Muscle layer of colon (tissue), 2 donors: ENCODE results near the gene MX1.

ENCODE experiments used
- H3K27ac ChIP-seq: one replicate; pipeline ENCODE4 v1.7.0; 2013; ENCODE audit warnings: low read depth, mild to moderate bottlenecking, low read length, moderate library complexity
- H3K27me3 ChIP-seq, 2 donors: one replicate each; pipeline ENCODE4 v1.7.0; 2013; ENCODE audit warnings: low read length in 2 of 2, mild to moderate bottlenecking in 2 of 2; ENCODE audit not compliant: insufficient read depth in 2 of 2, control insufficient read depth in 1 of 2
- H3K36me3 ChIP-seq: one replicate; pipeline ENCODE4 v1.7.0; 2013; ENCODE audit warnings: mild to moderate bottlenecking, low read length; ENCODE audit not compliant: insufficient read depth
- H3K4me1 ChIP-seq: one replicate; pipeline ENCODE4 v1.7.0; 2013; ENCODE audit warnings: mild to moderate bottlenecking, low read length; ENCODE audit not compliant: insufficient read depth
- H3K4me3 ChIP-seq, 2 donors: one replicate each; pipeline ENCODE4 v1.7.0; 2013; ENCODE audit warnings: low read length in 2 of 2, low read depth in 1 of 2, mild to moderate bottlenecking in 1 of 2, moderate library complexity in 1 of 2
- H3K9ac ChIP-seq: one replicate; pipeline ENCODE4 v1.7.0; 2013; ENCODE audit warnings: low read length
- H3K9me3 ChIP-seq: one replicate; pipeline ENCODE4 v1.7.0; 2013; ENCODE audit warnings: mild to moderate bottlenecking, low read length
- donor health status: abdominal sarcoma.
- donor health status: Adenocarcinoma of cecum.

The MX1 gene

DNA sequence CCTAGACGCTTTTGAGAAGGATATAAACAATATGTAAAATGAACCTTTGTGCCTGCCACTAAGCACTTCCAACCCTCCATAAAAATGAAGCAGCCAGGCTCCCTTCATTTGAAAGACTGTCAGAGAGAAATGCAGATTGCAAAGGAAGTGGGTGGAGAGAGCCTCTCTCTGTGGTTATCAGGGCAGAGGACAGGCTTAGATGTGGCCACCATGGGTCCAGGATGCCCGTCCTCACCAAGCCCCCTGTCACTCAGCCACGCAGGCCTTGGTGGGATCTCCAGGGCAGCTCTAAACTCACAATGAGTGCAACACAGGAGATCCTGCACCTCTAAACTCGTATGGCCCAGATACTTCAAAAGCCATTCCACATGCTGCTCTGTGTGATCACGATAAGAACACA lies 44.0 kb downstream of the MX1 start:
- H3K27me3 ChIP-seq, result peaks cover 0 to 5% of the 10 kb centered on the region in 2 donors
- H3K9me3 ChIP-seq, result no peaks in the 10 kb centered on the region
- no peaks in the 10 kb centered on the region for H3K36me3 ChIP-seq
- peaks cover 6% of the 10 kb centered on the region for H3K4me1 ChIP-seq
- no peak overlapping the region for H3K9ac ChIP-seq
- no peak overlapping the region for H3K4me3 ChIP-seq
- H3K27ac ChIP-seq, result no peak overlapping the region

DNA sequence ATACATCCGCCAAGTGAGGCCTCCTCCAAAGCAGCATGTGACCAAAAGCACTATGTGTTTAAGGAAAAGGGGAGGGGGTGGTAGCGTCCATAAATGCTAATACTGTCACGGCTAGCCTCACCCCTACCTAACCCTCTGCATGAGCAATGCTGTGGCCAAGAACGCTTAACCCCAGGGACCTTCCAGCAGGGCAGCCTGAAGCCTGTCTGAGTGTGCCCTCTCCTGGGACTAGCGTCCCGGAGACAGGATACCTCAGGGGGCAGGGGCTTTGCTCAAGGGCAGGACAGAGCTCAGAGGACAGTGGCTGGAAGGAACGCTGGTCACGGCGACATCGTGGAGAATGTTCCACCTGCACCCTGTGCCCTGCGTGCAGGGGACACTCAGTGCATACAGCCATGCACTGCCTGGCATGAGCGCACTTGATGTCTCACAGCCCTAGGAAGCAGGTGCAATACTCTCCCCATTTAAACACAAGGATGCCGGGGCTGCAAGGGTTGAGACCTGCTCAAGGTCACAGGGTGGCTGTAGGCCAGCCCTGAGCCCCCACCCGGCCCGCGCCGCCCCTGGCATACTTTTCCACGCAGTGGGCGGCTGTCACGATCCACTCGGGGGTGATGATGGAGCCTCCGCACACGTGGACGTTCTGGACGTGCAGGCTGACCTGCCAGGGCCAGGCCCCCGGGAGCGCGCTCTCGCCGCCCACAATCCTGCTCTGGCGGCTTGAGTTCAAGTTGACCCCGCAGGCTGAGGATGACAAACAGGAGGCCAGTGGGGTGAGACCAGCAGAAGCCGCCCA lies 46.9 kb downstream of the MX1 start:
- no peak overlapping the region for H3K27ac ChIP-seq
- no peak overlapping the region for H3K9ac ChIP-seq
- peaks cover 0 to 5% of the 10 kb centered on the region in 2 donors for H3K27me3 ChIP-seq
- no peaks in the 10 kb centered on the region for H3K4me1 ChIP-seq
- no peaks in the 10 kb centered on the region for H3K36me3 ChIP-seq
- no peaks in the 10 kb centered on the region for H3K9me3 ChIP-seq
- no peak overlapping the region for H3K4me3 ChIP-seq

DNA sequence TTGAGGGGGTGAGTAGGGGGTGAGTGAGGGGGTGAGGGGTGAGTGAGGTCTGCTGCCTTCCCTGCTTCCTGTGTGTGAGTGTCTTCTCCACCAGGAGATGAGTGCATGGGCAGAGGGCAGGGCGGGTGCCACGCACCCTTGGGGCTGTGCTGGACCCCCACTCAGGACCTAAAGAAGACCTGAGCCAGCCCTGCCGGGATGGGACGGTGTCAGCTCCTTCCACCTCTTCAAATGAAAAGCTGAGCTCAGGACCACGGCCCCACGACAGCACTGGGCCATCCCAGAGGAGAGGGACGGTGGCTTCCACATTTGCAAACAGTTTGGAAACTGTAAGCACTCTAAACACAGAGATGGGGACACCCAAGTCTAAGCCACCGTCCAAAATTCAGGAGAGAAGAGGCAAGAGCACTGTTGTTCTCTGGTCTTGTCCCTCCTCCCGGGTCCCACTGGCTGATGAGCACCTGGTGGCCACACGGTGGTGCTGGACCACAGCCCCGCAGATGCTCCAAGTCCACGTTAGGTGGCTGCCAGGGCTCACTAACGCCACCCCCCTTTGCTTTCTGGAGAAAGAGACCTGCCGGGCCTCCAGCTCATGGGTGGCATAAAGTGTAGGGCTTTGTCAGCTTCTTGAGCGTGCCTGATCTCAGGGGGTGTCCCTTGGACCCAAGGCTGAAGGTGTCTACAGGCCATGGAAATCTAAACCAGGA lies 49.8 kb downstream of the MX1 start:
- Histone ChIP-seq H3K9me3 (no peaks in the 10 kb centered on the region), H3K9ac (no peak overlapping the region), H3K27ac (no peak overlapping the region), H3K36me3 (no peaks in the 10 kb centered on the region), H3K4me1 (no peaks in the 10 kb centered on the region), H3K27me3 (peaks cover 0 to 9% of the 10 kb centered on the region in 2 donors), H3K4me3 (no peak overlapping the region)

DNA sequence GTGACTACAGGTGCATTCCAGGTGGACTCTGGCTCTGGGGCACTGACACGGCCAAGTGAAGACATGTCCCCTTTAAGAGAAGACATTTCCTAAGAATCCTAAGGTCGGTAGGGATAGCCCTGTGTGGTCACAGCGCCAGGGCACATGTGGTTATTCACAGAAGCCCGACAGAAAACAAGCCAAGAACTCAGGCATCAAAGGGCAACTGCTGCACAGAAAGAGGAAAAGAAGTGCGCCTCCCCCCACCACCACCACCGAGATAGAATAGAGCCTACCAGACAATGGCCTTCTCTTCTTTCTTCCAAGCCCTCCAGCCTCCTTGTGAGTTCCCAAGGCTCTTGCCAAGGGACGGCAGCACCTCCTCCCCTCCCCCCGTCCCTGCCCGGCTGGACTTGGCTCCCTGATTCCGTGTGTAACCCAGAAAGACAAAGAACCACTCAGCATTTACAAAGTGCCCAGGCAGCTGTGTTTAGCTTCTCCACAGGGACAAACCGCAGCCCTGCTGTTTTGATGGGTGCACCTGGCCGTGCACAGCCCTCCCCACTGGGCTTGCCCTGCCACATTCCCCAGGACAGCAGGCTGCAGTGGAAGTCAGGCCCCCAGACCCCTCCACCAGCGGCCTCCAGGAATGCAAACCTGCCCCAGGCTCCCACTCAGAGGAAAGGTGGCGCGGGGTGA lies 51.7 kb downstream of the MX1 start:
- no peaks in the 10 kb centered on the region for H3K9me3 ChIP-seq
- H3K27me3 ChIP-seq, result peaks cover 0 to 9% of the 10 kb centered on the region in 2 donors
- H3K36me3 ChIP-seq, result no peaks in the 10 kb centered on the region
- H3K9ac ChIP-seq, result no peak overlapping the region
- H3K4me3 ChIP-seq, result no peak overlapping the region
- H3K4me1 ChIP-seq, result no peaks in the 10 kb centered on the region
- H3K27ac ChIP-seq, result no peak overlapping the region

DNA sequence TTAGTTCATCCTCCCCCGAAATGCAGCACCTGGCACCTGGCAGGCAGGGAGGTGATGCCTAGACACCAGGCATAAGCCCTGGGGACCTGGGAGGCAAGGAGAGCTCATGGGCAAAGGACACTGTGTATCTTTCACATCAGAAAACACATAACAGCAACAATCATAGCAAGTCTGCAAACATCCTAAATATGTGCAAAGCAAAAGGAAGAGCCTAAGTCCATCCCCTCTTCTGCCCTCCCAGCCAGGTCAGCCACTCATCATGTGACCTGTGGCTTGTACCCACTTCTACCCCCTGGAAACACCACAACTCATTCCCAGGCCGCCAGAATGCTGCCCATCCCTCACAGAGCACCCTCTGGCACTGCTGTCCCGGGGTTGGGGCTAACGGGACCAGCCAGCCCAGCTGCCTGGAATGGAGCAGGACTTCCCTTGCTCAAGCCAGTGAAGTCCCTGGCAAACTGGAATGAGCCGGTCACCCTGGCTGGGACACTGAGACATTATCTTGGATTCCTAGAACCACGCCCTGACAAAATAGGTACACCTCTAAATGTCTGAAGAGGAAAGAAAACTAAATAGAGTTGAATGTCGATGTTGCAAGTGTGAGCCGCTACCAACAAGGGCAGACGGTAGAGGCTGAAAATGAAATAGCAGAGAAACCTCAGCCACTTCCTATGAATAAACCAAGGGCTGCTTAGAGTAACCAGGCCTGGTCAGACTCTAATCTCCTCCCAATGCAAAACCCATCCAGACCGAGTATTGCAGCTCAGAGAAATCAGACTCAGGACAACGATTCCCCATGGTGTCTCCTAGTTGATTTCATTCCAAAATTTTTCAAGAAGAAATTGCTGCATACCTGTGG lies 52.5 kb downstream of the MX1 start:
- no peaks in the 10 kb centered on the region for H3K9me3 ChIP-seq
- H3K4me3 ChIP-seq, result no peak overlapping the region
- H3K4me1 ChIP-seq, result no peaks in the 10 kb centered on the region
- peaks cover 0 to 5% of the 10 kb centered on the region in 2 donors for H3K27me3 ChIP-seq
- H3K9ac ChIP-seq, result no peak overlapping the region
- no peak overlapping the region for H3K27ac ChIP-seq
- no peaks in the 10 kb centered on the region for H3K36me3 ChIP-seq

DNA sequence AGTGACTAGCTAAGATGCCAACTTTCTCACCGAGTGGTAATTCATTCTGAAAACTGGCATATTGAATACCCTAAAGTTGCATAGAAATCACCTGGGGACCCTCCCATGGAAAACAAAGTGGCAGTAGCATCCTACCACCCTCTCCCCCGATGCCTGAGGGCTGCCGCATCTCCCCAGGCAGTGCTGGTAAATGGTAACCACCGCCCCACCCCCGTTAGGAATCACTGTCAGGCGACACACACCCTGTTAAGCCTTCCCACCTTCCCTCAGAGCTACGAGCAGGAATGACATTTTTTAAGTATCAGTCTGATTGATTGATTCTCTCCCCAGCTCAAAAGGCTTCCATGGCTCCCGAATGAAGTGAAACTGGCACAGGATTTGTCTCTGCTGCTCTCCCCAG lies 53.6 kb downstream of the MX1 start:
- Histone ChIP-seq H3K36me3 (no peaks in the 10 kb centered on the region), H3K4me3 (no peak overlapping the region), H3K9ac (no peak overlapping the region), H3K27me3 (peaks cover 0 to 4% of the 10 kb centered on the region in 2 donors), H3K27ac (no peak overlapping the region), H3K9me3 (no peaks in the 10 kb centered on the region), H3K4me1 (no peaks in the 10 kb centered on the region)

DNA sequence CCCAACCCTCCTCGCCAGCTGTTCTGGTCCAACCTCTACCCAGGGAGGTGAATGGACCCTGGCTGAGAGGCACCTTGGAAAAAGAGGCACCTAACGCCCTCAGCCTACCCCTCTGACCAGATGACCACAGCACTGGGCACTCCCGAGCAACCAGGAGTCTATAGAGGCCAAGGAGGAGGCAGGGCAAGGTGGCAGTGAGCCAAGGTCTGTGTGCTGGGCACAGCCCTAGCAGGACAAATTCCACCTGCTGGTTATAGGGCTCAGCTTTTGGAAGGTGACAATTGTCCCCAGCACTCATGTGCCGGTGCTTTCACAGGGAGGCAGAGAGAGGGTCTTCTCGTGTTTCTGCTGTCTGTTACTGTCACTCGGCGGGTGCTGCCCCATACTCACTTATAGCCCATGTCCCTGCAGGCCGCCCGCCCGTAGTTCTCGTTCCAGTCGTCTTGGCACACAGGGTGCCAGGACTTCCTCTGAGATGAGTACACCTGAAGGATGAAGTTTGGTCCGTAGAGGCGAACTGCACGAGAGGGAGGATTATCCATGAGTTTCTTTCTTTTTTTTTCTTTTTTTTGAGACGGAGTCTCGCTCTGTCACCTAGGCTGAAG lies 54.1 kb downstream of the MX1 start:
- H3K4me1 ChIP-seq, result no peaks in the 10 kb centered on the region
- H3K27ac ChIP-seq, result no peak overlapping the region
- no peaks in the 10 kb centered on the region for H3K36me3 ChIP-seq
- no peak overlapping the region for H3K4me3 ChIP-seq
- peaks cover 0 to 4% of the 10 kb centered on the region in 2 donors for H3K27me3 ChIP-seq
- no peaks in the 10 kb centered on the region for H3K9me3 ChIP-seq
- no peak overlapping the region for H3K9ac ChIP-seq

DNA sequence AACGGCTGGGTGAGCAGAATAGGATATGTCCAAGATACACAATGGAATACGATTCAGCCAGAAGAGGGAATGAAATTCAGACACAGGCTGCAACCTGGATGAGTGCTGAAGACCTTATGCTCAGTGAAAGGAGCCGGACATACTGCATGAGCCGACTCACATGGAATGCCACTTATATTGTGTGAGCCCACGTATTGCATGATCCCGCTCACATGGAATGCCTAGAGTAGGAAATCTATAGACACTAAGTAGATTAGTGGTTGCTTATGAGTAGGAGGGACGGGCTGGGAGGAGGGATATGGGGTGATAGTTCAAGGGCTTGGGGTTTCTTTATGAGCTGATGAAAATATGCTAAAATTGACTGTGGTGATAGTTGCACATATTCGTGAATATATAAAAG lies 55.2 kb downstream of the MX1 start:
- no peaks in the 10 kb centered on the region for H3K36me3 ChIP-seq
- H3K9ac ChIP-seq, result no peak overlapping the region
- H3K9me3 ChIP-seq, result no peaks in the 10 kb centered on the region
- no peaks in the 10 kb centered on the region for H3K4me1 ChIP-seq
- no peak overlapping the region for H3K27ac ChIP-seq
- no peak overlapping the region for H3K4me3 ChIP-seq
- peaks cover 0 to 4% of the 10 kb centered on the region in 2 donors for H3K27me3 ChIP-seq

DNA sequence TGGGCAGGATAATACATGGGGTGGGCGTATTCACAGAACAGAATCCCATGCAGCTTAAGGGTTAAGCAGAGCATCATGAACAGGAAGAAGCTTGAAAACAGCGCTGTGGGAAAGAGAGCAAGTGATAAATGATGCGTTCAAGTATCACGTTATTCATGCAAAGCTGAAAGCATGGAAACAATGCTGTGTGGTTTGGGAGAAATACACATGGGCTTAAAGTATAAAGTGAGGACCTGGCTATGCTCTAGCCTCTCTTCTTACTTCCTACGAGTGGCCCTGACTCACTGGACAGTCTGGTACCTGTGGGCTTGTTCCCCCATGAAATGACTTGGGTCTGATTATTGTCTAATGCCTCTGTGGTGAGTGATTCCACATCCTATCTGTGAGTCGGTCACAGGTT lies 56.3 kb downstream of the MX1 start:
- H3K27me3 ChIP-seq, result peaks cover 0 to 4% of the 10 kb centered on the region in 2 donors
- H3K4me3 ChIP-seq, result no peak overlapping the region
- H3K9ac ChIP-seq, result no peak overlapping the region
- H3K4me1 ChIP-seq, result no peaks in the 10 kb centered on the region
- no peak overlapping the region for H3K27ac ChIP-seq
- H3K9me3 ChIP-seq, result no peaks in the 10 kb centered on the region
- no peaks in the 10 kb centered on the region for H3K36me3 ChIP-seq

DNA sequence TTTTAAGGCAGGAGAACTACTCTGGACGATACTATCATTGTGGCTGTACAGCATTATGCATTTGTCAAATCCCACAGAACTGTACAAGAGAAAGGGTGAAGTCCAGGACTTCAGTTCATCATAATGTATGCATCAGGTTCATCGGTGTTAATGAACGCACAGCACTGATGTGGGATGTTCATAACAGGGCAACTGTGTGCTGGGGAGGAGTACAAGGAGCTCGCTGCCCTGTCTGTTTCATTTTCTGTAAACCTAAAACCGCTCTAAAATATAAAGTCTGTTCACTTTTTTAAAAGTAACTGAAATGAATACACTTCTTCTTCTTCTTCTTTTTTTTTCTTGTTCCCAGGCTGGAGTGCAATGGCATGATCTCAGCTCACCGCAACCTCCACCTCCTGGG lies 56.9 kb downstream of the MX1 start:
- no peaks in the 10 kb centered on the region for H3K36me3 ChIP-seq
- peaks cover 0 to 3% of the 10 kb centered on the region in 2 donors for H3K27me3 ChIP-seq
- no peak overlapping the region for H3K9ac ChIP-seq
- no peaks in the 10 kb centered on the region for H3K4me1 ChIP-seq
- H3K9me3 ChIP-seq, result no peaks in the 10 kb centered on the region
- no peak overlapping the region for H3K27ac ChIP-seq
- no peak overlapping the region for H3K4me3 ChIP-seq
